GM18526 (cell line): Measurements from ENCODE around the gene LPAR2.

Experiments
- POLR2A ChIP-seq: IDR thresholded peaks from 3 replicates; pipeline ENCODE4 v1.6.1; 2011; ENCODE audit not compliant: insufficient read length; ENCODE audit errors: extremely low read depth

LPAR2 gene

GRCh38 chr19:19588546-19588945, 39.5 kb downstream of the LPAR2 start:
- TF ChIP-seq POLR2A = no peak

- no peak for TF ChIP-seq POLR2A
These were observed 40.2 kb downstream of the LPAR2 start for GRCh38 chr19:19587771-19588170.

GRCh38 chr19:19584356-19584755, 43.7 kb downstream of the LPAR2 start:
- TF ChIP-seq POLR2A = no peak

- no peak for TF ChIP-seq POLR2A
These were observed 45.5 kb downstream of the LPAR2 start for GRCh38 chr19:19582471-19582870.

- no peak for TF ChIP-seq POLR2A
These were observed 46.6 kb downstream of the LPAR2 start for GRCh38 chr19:19581391-19581790.

GRCh38 chr19:19580418-19580817, 47.6 kb downstream of the LPAR2 start:
- no peak for TF ChIP-seq POLR2A

- TF ChIP-seq POLR2A = no peak
These were observed 48.3 kb downstream of the LPAR2 start for GRCh38 chr19:19579533-19580361.

- no peak for TF ChIP-seq POLR2A
These were observed 49.8 kb downstream of the LPAR2 start for GRCh38 chr19:19578252-19578651.

- TF ChIP-seq POLR2A = no peak
These were observed 52.6 kb downstream of the LPAR2 start for GRCh38 chr19:19575411-19575810.
